GM21423 (cell line): Measurements from ENCODE around the gene TCP11.

ENCODE experiments used
- ATAC-seq: cut with Tn5 transposase; IDR thresholded peaks from one replicate; pipeline ENCODE4 v1.9.1; 2021; ENCODE audit warnings: mild to moderate bottlenecking, moderate library complexity; ENCODE audit not compliant: unreplicated experiment

The TCP11 gene

GRCh38 chr6:35141007-35141655 lies at the start of gene TCP11:
Gene TCP11, minus strand, starts transcription at chr6:35141339. Its CDS starts 469 bp downstream, at chr6:35140870.
- no peak for ATAC-seq

DNA sequence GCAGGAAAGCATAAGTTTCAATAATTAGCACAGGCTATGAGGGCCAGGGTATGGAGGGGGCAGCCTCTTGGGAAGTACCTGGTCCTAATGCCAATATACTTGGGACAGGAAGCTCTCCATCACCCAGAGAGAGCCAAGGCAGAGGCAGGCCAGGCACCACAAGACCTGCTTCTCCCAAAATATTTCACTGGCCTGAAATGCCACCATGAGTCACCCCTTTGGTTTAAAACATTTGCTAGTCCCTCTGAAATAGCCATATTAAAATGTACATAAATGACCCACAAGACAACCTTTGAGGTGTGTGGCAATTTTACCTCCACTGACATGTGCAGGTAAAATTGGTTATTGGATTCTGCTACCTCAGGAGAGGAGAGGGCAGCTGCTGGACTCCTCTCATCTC lies 49.2 kb upstream of the TCP11 start:
- ATAC-seq = no peak

- ATAC-seq = no peak
Observed at GRCh38 chr6:35188886-35189285, 47.7 kb upstream of the TCP11 start.

GRCh38 chr6:35186571-35186970 lies 45.4 kb upstream of the TCP11 start:
- ATAC-seq = no peak

DNA sequence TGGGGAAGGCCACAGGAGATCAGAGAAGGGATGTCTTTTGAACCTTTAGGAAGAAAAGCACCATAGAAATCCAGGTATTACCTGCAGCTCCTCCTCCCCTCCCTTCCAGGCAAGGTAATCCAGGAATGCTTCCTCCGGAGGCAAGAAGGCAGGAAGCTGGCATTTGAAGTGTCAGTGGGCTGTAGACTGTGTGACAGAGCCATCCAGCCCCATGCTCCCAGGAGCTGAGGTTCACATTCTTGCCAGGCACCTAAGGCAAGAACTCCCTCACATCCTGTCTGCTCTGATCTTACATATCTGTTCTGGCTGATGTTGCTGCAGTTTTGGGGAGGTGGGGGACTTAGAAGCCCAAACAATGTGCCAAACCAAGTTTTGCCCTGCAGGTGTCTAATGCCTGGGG lies 44.8 kb upstream of the TCP11 start:
- no peak for ATAC-seq

GRCh38 chr6:35185302-35185681 lies 44.2 kb upstream of the TCP11 start:
- ATAC-seq = no peak

DNA sequence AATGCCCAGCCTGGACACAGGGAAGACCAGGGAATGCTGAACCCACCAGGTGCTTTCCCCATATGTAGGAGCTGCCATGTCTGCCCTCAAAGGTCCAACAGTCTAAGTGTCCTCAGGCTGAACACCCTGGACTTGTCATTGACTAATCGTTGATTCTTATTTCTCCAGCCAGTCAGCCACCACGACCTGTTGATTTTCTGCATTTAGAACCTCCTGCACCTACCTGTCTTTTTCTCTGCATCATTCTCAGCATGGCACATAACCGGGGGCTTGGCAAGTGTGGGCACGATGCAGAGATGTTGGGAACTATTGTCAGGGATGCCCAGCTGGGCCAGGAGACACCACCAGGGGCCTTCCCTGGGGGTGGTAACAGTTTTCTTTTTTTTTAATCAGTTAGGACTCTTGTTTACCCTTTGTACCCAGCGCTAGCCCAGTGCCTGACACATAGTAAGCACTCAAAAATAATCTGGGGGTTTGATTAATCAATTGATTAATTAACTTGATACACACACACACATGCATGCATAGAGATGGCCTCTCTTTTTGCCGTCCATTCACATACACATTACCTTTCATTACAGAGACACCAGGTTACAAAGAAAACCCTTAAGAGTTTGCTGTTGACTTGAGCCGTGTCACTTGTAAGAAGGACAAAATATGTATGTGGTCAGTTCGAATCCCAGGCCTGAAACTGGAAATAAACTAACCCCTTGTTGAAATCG lies 43.6 kb upstream of the TCP11 start:
- ATAC-seq = no peak

GRCh38 chr6:35183935-35184334 lies 42.8 kb upstream of the TCP11 start:
- no peak for ATAC-seq

DNA sequence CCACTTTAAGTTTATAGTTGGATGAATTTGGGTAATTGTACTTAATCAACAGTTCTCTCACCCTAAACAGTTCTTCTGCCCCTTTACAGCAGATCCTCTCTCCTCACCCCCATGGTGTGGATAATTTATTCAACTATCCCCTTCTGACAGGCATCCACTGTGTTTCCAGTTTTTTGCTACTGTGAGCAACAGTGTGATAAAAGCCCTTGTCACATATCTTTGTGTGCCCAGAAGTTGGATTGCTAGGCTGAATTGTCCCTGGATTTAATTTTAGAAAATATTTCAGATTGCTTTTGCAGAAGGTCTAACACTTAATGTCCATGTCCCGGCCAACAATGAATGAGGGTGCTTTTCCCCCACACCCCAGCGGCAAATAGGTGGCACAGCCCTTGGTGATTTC lies 42.1 kb upstream of the TCP11 start:
- no peak for ATAC-seq

DNA sequence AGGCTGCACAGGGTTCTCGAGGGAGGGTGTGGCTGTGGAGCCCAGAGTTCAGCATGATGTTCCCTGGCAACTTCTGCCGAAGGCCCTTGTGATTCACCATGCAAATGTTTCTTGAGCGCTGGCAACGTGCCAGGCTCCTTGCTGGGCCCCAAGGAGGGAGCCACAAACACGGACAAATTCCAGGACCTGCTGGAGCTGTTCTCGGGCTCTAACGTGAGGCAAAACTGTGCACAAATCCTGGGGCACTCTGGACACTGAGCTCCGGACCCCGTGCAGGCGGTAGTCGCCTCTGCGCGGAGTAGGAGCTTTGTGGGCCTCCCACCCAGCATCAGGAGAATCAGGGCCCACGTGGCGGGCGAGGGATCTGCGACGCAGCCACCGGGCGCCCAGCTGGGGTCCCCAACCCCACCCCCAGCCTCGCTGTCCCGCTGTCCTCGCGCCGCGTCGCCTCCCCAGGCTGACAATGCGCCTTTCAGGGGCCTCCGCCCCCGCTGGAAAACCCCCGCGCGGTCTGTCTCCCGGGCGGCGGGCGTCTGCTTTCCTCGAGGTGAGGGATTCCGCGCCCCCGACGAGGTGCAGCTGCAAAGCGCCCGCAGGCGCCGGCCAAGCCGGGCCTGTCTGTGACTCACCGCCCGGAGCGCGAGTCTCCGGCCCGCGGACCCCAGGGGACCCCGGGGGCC lies 40.9 kb upstream of the TCP11 start:
- ATAC-seq = no peak

- ATAC-seq = no peak
Observed at GRCh38 chr6:35181308-35181932, 40.3 kb upstream of the TCP11 start.

- no peak for ATAC-seq
Observed at GRCh38 chr6:35179901-35180535, 38.9 kb upstream of the TCP11 start.

GRCh38 chr6:35178932-35179832 lies 38.0 kb upstream of the TCP11 start:
- ATAC-seq = no peak

DNA sequence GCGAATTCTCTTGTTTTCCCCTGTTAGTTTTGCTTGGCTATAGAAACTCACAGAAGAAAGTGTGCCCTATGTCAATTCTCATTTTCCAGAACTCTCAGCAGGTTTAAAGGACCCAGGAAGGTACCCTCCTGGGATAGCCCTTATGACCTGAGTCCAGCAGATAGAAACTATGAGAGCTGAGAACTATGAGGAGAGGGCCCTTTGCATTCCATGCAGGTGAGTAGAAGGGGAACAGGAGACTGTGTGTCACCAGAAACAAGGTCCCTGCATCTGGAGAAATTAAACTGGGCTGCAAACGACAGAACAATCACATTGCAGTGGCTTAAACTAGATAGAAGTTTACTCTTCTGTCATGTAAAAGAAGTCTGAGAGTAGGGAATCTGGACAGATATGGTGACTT lies 36.9 kb upstream of the TCP11 start:
- ATAC-seq = no peak

- no peak for ATAC-seq
Observed at GRCh38 chr6:35177596-35177995, 36.5 kb upstream of the TCP11 start.

DNA sequence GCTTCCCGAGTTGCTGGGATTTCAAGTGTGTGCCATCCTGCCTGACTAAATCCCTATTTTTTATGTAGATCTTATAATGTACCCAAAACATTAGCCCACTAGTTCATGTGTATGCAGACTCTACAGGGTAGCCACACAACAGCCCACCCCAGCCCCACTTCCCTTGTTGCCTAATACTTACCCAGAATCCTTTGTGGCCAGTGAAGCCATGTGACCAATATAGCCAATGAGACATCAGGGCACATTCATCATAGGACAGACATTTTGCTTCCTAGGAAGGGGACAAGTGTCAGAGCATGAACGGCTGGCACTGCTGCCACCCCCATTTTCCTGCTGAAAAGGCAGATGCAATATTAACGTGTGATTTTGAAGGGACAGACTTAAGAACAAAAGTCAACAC lies 36.0 kb upstream of the TCP11 start:
- no peak for ATAC-seq

GRCh38 chr6:35176301-35177024 lies 35.3 kb upstream of the TCP11 start:
- ATAC-seq = no peak

DNA sequence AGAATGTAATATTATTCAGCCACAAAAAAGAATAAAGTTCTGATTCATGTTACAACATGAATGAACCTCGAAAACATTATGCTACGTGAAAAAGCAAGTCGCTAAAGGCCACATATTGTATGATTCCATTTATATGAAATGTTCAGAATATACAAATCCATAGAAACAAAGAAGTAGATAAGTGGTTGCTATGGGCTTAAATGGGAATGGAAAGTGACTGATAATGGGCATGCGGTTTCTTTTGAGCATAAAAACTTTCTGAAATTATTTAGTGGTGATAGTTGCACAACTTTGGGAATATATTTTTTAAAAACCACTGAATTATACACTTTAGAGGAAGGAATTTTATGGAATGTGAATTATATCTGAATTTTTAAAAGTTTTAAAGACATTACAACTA lies 33.4 kb upstream of the TCP11 start:
- ATAC-seq = no peak

DNA sequence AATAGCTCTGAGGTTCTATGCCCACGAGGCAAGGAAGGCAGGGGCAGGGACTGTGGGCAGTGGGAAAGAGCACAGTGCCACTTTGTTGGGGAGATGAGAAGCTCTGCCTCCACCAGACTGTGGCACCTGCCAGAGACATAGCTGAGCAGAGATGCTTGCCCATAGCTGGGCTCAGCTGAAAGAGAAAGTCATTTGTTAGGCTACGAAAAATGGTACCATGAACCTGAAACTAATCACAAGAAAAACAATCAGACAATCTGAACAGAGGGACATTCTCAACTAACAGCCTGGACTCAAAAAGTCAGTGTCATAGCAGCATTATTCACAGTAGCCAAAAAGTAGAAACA lies 32.9 kb upstream of the TCP11 start:
- ATAC-seq = no peak
